Measurements from ENCODE around the gene SLC9A9.

Gene SLC9A9

DNA sequence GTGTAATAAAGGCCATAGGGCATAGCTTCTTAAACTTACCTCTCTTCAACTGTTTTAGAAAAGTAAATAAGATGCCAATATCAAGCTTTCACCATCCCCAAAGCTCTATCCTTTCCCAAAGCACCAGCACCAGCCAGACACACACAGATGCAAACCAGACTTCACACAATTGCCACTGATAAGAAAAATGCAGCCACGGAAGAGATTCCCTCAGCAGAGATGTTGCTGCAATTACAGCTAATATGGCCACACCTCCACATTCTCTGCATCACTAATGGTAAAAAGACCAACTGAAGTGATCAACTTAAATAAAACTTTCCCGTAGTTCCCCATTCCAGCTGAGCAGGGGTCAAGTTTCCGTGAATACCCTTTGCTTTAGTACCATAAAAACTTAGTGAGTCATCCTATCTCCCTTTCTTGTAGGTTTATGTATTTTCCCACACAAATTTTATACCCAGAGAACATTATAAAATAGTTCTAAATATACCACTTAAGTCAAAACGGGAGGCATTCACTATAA, 64.4 kb downstream of the SLC9A9 start:
- no peak for ATAC-seq
- no peak for TF ChIP-seq PATZ1 (CRISPR knock-in tag; IDR thresholded peaks at IDR 0.05; ENCODE audit: borderline replicate concordance)
- no peak for TF ChIP-seq RARB (CRISPR knock-in tag; IDR thresholded peaks at IDR 0.05)
- TF ChIP-seq, protein P1, sequence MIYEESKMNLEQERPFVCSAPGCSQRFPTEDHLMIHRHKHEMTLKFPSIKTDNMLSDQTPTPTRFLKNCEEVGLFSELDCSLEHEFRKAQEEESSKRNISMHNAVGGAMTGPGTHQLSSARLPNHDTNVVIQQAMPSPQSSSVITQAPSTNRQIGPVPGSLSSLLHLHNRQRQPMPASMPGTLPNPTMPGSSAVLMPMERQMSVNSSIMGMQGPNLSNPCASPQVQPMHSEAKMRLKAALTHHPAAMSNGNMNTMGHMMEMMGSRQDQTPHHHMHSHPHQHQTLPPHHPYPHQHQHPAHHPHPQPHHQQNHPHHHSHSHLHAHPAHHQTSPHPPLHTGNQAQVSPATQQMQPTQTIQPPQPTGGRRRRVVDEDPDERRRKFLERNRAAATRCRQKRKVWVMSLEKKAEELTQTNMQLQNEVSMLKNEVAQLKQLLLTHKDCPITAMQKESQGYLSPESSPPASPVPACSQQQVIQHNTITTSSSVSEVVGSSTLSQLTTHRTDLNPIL (CRISPR knock-in tag; IDR thresholded peaks at IDR 0.05; ENCODE audit: low read depth), result no peak
- no peak for TF ChIP-seq ARNTL (CRISPR knock-in tag; IDR thresholded peaks at IDR 0.05; ENCODE audit: borderline replicate concordance, low read depth)
- no peak for TF ChIP-seq TOX (CRISPR knock-in tag; IDR thresholded peaks at IDR 0.05; ENCODE audit: borderline replicate concordance)
- TF ChIP-seq POU6F1 (CRISPR knock-in tag; IDR thresholded peaks at IDR 0.05; ENCODE audit: borderline replicate concordance, low read depth), result no peak
- no peak for TF ChIP-seq CSDC2 (CRISPR knock-in tag; IDR thresholded peaks at IDR 0.05)
- no peak for TF ChIP-seq CSRNP3 (CRISPR knock-in tag; IDR thresholded peaks at IDR 0.05)
- no peak for TF ChIP-seq ZNF565 (CRISPR knock-in tag; conservative IDR thresholded peaks at IDR 0.05; ENCODE audit: low read depth)

GRCh38 chr3:143775459-143775858, 72.8 kb downstream of the SLC9A9 start:
- TF ChIP-seq PPARA (CRISPR knock-in tag; IDR thresholded peaks at IDR 0.05; ENCODE audit: borderline replicate concordance) (no peak), ISL1 (CRISPR knock-in tag; IDR thresholded peaks at IDR 0.05) (no peak), ZNF70 (CRISPR knock-in tag; IDR thresholded peaks at IDR 0.05) (no peak), CSDC2 (CRISPR knock-in tag; IDR thresholded peaks at IDR 0.05) (no peak), ZFP30 (CRISPR knock-in tag; IDR thresholded peaks at IDR 0.05) (no peak), POU6F1 (CRISPR knock-in tag; IDR thresholded peaks at IDR 0.05; ENCODE audit: borderline replicate concordance, low read depth) (no peak), TOX (CRISPR knock-in tag; IDR thresholded peaks at IDR 0.05; ENCODE audit: borderline replicate concordance) (no peak), ZNF8 (CRISPR knock-in tag; IDR thresholded peaks at IDR 0.05) (no peak), OSR1 (CRISPR knock-in tag; IDR thresholded peaks at IDR 0.05) (no peak), BACH2 (CRISPR knock-in tag; IDR thresholded peaks at IDR 0.05; ENCODE audit: borderline replicate concordance) (no peak), RARB (CRISPR knock-in tag; IDR thresholded peaks at IDR 0.05) (no peak), SNAI2 (CRISPR knock-in tag; IDR thresholded peaks at IDR 0.05) (no peak), ZFP3 (CRISPR knock-in tag; IDR thresholded peaks at IDR 0.05) (no peak), PATZ1 (CRISPR knock-in tag; IDR thresholded peaks at IDR 0.05; ENCODE audit: borderline replicate concordance) (no peak), GLIS3 (CRISPR knock-in tag; IDR thresholded peaks at IDR 0.05) (no peak)
- TF ChIP-seq, protein P1 (CRISPR knock-in tag; IDR thresholded peaks at IDR 0.05; ENCODE audit: low read depth), result no peak
- TF ChIP-seq, protein P2, sequence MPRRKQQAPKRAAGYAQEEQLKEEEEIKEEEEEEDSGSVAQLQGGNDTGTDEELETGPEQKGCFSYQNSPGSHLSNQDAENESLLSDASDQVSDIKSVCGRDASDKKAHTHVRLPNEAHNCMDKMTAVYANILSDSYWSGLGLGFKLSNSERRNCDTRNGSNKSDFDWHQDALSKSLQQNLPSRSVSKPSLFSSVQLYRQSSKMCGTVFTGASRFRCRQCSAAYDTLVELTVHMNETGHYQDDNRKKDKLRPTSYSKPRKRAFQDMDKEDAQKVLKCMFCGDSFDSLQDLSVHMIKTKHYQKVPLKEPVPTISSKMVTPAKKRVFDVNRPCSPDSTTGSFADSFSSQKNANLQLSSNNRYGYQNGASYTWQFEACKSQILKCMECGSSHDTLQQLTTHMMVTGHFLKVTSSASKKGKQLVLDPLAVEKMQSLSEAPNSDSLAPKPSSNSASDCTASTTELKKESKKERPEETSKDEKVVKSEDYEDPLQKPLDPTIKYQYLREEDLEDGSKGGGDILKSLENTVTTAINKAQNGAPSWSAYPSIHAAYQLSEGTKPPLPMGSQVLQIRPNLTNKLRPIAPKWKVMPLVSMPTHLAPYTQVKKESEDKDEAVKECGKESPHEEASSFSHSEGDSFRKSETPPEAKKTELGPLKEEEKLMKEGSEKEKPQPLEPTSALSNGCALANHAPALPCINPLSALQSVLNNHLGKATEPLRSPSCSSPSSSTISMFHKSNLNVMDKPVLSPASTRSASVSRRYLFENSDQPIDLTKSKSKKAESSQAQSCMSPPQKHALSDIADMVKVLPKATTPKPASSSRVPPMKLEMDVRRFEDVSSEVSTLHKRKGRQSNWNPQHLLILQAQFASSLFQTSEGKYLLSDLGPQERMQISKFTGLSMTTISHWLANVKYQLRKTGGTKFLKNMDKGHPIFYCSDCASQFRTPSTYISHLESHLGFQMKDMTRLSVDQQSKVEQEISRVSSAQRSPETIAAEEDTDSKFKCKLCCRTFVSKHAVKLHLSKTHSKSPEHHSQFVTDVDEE (CRISPR knock-in tag; IDR thresholded peaks at IDR 0.05), result no peak
- ATAC-seq, result peak; percentile 91
